ENCODE measurements around the gene SEMA5B.

The SEMA5B gene

GRCh38 chr3:123027292-123028232 lies at the start of gene SEMA5B:
Gene SEMA5B (minus strand): TSS chr3:123027763. CDS start chr3:122961263, 66,500 bp downstream.
- no peak for DNase-seq

GRCh38 chr3:123076496-123077418 lies 49.2 kb upstream of the SEMA5B start:
- DNase-seq, result no peak

- DNase-seq, result no peak
Measured at GRCh38 chr3:123076112-123076495, 48.5 kb upstream of the SEMA5B start.

GRCh38 chr3:123075359-123075758 lies 47.8 kb upstream of the SEMA5B start:
- DNase-seq, result no peak

- DNase-seq, result no peak
Measured at GRCh38 chr3:123072564-123072963, 45.0 kb upstream of the SEMA5B start.

GRCh38 chr3:123072152-123072551 lies 44.6 kb upstream of the SEMA5B start:
- DNase-seq, result no peak

- no peak for DNase-seq
Measured at GRCh38 chr3:123071581-123071980, 44.0 kb upstream of the SEMA5B start.

- no peak for DNase-seq
Measured at GRCh38 chr3:123071146-123071545, 43.6 kb upstream of the SEMA5B start.

GRCh38 chr3:123070510-123070909 lies 42.9 kb upstream of the SEMA5B start:
- DNase-seq, result no peak

- DNase-seq, result no peak
Measured at GRCh38 chr3:123068601-123069381, 41.2 kb upstream of the SEMA5B start.

- no peak for DNase-seq
Measured at GRCh38 chr3:123067689-123068600, 40.4 kb upstream of the SEMA5B start.

- DNase-seq, result peak; percentile 46
Measured at GRCh38 chr3:123066896-123067688, 39.5 kb upstream of the SEMA5B start, which contains the start of gene PDIA5. Gene PDIA5 (plus strand): TSS chr3:123067025. CDS start chr3:123067165, 140 bp downstream.

- DNase-seq, result no peak
Measured at GRCh38 chr3:123066599-123066895, 39.0 kb upstream of the SEMA5B start.

GRCh38 chr3:123064914-123065313 lies 37.4 kb upstream of the SEMA5B start:
- DNase-seq, result no peak

GRCh38 chr3:123064506-123064905 lies 36.9 kb upstream of the SEMA5B start:
- no peak for DNase-seq

GRCh38 chr3:123063034-123063433 lies 35.5 kb upstream of the SEMA5B start:
- DNase-seq, result no peak

- DNase-seq, result no peak
Measured at GRCh38 chr3:123061856-123062255, 34.3 kb upstream of the SEMA5B start.

GRCh38 chr3:123060054-123060453 lies 32.5 kb upstream of the SEMA5B start:
- DNase-seq, result no peak

- no peak for DNase-seq
Measured at GRCh38 chr3:123058505-123058904, 30.9 kb upstream of the SEMA5B start.

GRCh38 chr3:123055352-123055751 lies 27.8 kb upstream of the SEMA5B start:
- no peak for DNase-seq

- DNase-seq, result peak; percentile 91
Measured at GRCh38 chr3:123054931-123055330, 27.4 kb upstream of the SEMA5B start.

All from GOT3 (cell line).